B cell (primary cell): ENCODE measurements around the gene GNB5. TPM values are rescaled to one million over a fixed set of nuclear protein-coding genes. Genes with fewer than 3 reads are reported as not detected.

Experiments used
- ATAC-seq: fragments of 200-7000 bp; cut with Tn5 transposase; one replicate; pipeline ENCODE4 v1.10.0; 2021; ENCODE audit warnings: low read depth, mild to moderate bottlenecking, moderate number of reproducible peaks, moderate library complexity
- CTCF ChIA-PET: fragments of 350-600 bp; sonication (Branson Sonifier 250); formaldehyde crosslinking; loops from one replicate; lab custom pipeline; 2021; ENCODE audit warnings: antibody characterized with exemption, inconsistent platforms; lab: Charles Lee
- POLR2A ChIA-PET: fragments of 350-600 bp; sonication (Branson Sonifier 250); formaldehyde crosslinking; loops from one replicate; lab custom pipeline; 2021; ENCODE audit warnings: antibody characterized with exemption; lab: Charles Lee
- DNase-seq: peaks from one replicate; pipeline ENCODE4 v3.0.0; 2013
- H2AFZ ChIP-seq: 2 replicates; pipeline ENCODE4 v1.6.1; 2012; ENCODE audit warnings: mild to moderate bottlenecking, low read depth, low read length; ENCODE audit not compliant: insufficient read depth, poor library complexity, severe bottlenecking
- H3K27ac ChIP-seq, 2 donors: 1 replicate in 1 of 2; 2 replicates in 1 of 2; pipeline ENCODE4 v1.5.1; 2012 to 2013; ENCODE audit warnings: low read length in 2 of 2, mild to moderate bottlenecking in 2 of 2, moderate library complexity in 1 of 2
- H3K27me3 ChIP-seq, 4 experiments: fragments of 200-600 bp in 1 of 4; sonication (generic) in 1 of 4; replicated peaks in 1 of 4; 1 replicate in 2 of 4; 2 replicates in 2 of 4; pipeline versions ENCODE4 v1.6.1 to v1.7.0; 2013 to 2016; ENCODE audit warnings: low read length in 3 of 4, mild to moderate bottlenecking in 2 of 4, mixed read lengths in 1 of 4, moderate library complexity in 1 of 4; ENCODE audit not compliant: insufficient read depth in 4 of 4, control insufficient read depth in 3 of 4; ENCODE audit errors: control extremely low read depth in 1 of 4
- H3K36me3 ChIP-seq, 2 experiments: replicated peaks in 1 of 2; 1 replicate in 1 of 2; 2 replicates in 1 of 2; pipeline versions ENCODE4 v1.6.1 to v1.7.1; 2013; ENCODE audit warnings: low read length in 1 of 2; ENCODE audit not compliant: insufficient read depth in 2 of 2, control insufficient read depth in 1 of 2; ENCODE audit errors: control extremely low read depth in 1 of 2, extremely low read depth in 1 of 2
- H3K4me1 ChIP-seq, 2 donors: fragments of 200-600 bp in 1 of 2; sonication (generic) in 1 of 2; 1 replicate in 1 of 2; 2 replicates in 1 of 2; pipeline versions ENCODE4 v1.5.1 to v1.6.1; 2013 to 2017; ENCODE audit warnings: low read length in 2 of 2; ENCODE audit not compliant: control insufficient read depth in 2 of 2, insufficient read depth in 2 of 2
- H3K4me2 ChIP-seq: replicated peaks from 2 replicates; pipeline ENCODE3; 2012; ENCODE audit warnings: mild to moderate bottlenecking, low read depth, low read length; ENCODE audit not compliant: poor library complexity, severe bottlenecking
- H3K4me3 ChIP-seq, 5 experiments: fragments of 200-600 bp in 1 of 5; sonication (generic) in 1 of 5; 1 replicate in 3 of 5; 2 replicates in 2 of 5; pipeline versions ENCODE4 v1.5.1 to v1.7.0; 2011 to 2016; ENCODE audit warnings: low read length in 4 of 5, mild to moderate bottlenecking in 4 of 5, low read depth in 2 of 5, control low read depth in 1 of 5, moderate library complexity in 1 of 5; ENCODE audit not compliant: insufficient read depth in 1 of 5; ENCODE audit errors: control extremely low read depth in 1 of 5, extremely low read depth in 1 of 5
- H3K79me2 ChIP-seq: fragments of 200-600 bp; sonication (generic); one replicate; pipeline ENCODE4 v1.6.0; 2016; ENCODE audit warnings: low read length; ENCODE audit not compliant: control insufficient read depth, insufficient read depth
- H3K9ac ChIP-seq: fragments of 200-600 bp; sonication (generic); 2 replicates; pipeline ENCODE4 v1.6.1; 2017; ENCODE audit warnings: mild to moderate bottlenecking, low read length, moderate library complexity
- H3K9me3 ChIP-seq, 3 donors: one replicate each; pipeline versions ENCODE4 v1.6.1 to v1.7.1; 2013; ENCODE audit warnings: low read length in 2 of 3; ENCODE audit not compliant: control insufficient read depth in 2 of 3, insufficient read depth in 1 of 3; ENCODE audit errors: control extremely low read depth in 1 of 3
- H4K20me1 ChIP-seq: 2 replicates; pipeline ENCODE4 v1.6.0; 2012; ENCODE audit warnings: mild to moderate bottlenecking, low read length; ENCODE audit not compliant: insufficient read depth, control insufficient read depth, poor library complexity, severe bottlenecking
- H3K27ac Mint-ChIP-seq: one replicate; pipeline ENCODE4 v1.8.0; 2021; ENCODE audit warnings: mixed read lengths
- H3K27me3 Mint-ChIP-seq: one replicate; pipeline ENCODE4 v1.8.0; 2021; ENCODE audit warnings: mixed read lengths
- H3K4me1 Mint-ChIP-seq: one replicate; pipeline ENCODE4 v1.8.0; 2021; ENCODE audit warnings: mixed read lengths
- H3K4me3 Mint-ChIP-seq: one replicate; pipeline ENCODE4 v1.8.0; 2021; ENCODE audit warnings: mixed read lengths
- H3K9me3 Mint-ChIP-seq: one replicate; pipeline ENCODE4 v1.8.0; 2022; ENCODE audit warnings: mixed read lengths; ENCODE audit not compliant: insufficient read depth
- CTCF ChIP-seq: fragments of 200-600 bp; IDR thresholded peaks from one replicate; pipeline ENCODE4 v1.8.0; 2022; ENCODE audit warnings: antibody characterized with exemption, mild to moderate bottlenecking
- EZH2 ChIP-seq: IDR thresholded peaks from 2 replicates; pipeline ENCODE4 v1.6.1; 2012; ENCODE audit warnings: borderline replicate concordance, low read depth, mild to moderate bottlenecking, moderate library complexity, low read length; ENCODE audit not compliant: insufficient read depth, poor library complexity, severe bottlenecking
- WGBS: methylation state at CpG from one replicate; pipeline ENCODE4 v1.1.5; 2013; ENCODE audit warnings: missing lambda C conversion rate; ENCODE audit not compliant: insufficient coverage; 5-methylcytosine and 5-hydroxymethylcytosine counted together
- intact Hi-C: fragments of 100-400 bp; cut with micrococcal nuclease; formaldehyde crosslinking; loops from one replicate; pipeline ENCODE4 v1.10.0; 2022
- polyA plus RNA-seq: library from polyadenylated mRNA; depleted of rRNA; stranded (reverse); fragments of >200 nt; gene quantifications from 2 replicates; pipeline ENCODE4 v1.2.3, GENCODE V29; 2012
- total RNA-seq, 2 donors: library from RNA; stranded (reverse); fragments of 120-200 nt in 1 of 2; gene quantifications; 1 replicate in 1 of 2; 2 replicates in 1 of 2; pipeline versions ENCODE4 v1.2.3 to v1.2.4, GENCODE V29; 2013 to 2022

The GNB5 gene
- total and polyA plus RNA-seq, 2 donors (not counting 1 experiment from before 2014, with no cell fraction given) = 58.5 to 142 TPM

- Histone ChIP-seq H3K36me3 (peaks cover 0 to 86% of the 10 kb centered on the region in 2 experiments), H3K4me2 (peak overlapping the region; percentile 16)
- POLR2A ChIA-PET = no interaction called here
These were observed 54.7 kb downstream of the GNB5 start for GRCh38 chr15:52136442-52136980.

More at GRCh38 chr15:52136442-52136980, 54.7 kb downstream of the GNB5 start:
- CTCF ChIA-PET = interaction anchor here (0.6 to 1.6 kb wide), 2 partner anchors 27 to 129 kb away, joined by 3 to 6 read pairs; no protein-coding TSS in a partner anchor
- Mint-ChIP-seq H3K4me1 (peaks cover 19% of the 10 kb centered on the region), H3K27me3 (no peaks in the 10 kb centered on the region), H3K27ac (peak overlapping the region; percentile 3), H3K9me3 (no peaks in the 10 kb centered on the region), H3K4me3 (no peak overlapping the region)
- 83% methylated on average over 6 of the region's 6 CpGs for WGBS
- Histone ChIP-seq H2AFZ (no peak overlapping the region), H3K4me1 (peaks cover 19 to 26% of the 10 kb centered on the region in 2 donors), H3K9ac (no peak overlapping the region), H3K9me3 (no peaks in the 10 kb centered on the region), H3K27me3 (no peaks in the 10 kb centered on the region), H3K27ac (no peak overlapping the region), H3K79me2 (no peaks in the 10 kb centered on the region), H3K4me3 (no peak overlapping the region), H4K20me1 (peaks cover 14% of the 10 kb centered on the region)
- no peak for TF ChIP-seq EZH2
- TF ChIP-seq CTCF = no peak
- intact Hi-C loops = no loop called here
- DNase-seq (no peak), ATAC-seq (no peak)
